NCI-H1436 treated with DMSO at 0.1 percent for 48 hours (cell line): Measurements from ENCODE around the gene SGCE.

Experiments used
- DNase-seq: peaks from one replicate; lab custom pipeline; 2025; lab: John Stamatoyannopoulos, UW

The SGCE gene

GRCh38 chr7:94658826-94659225 is 2.9 kb upstream of the SGCE start:
- DNase-seq: no peak

DNA sequence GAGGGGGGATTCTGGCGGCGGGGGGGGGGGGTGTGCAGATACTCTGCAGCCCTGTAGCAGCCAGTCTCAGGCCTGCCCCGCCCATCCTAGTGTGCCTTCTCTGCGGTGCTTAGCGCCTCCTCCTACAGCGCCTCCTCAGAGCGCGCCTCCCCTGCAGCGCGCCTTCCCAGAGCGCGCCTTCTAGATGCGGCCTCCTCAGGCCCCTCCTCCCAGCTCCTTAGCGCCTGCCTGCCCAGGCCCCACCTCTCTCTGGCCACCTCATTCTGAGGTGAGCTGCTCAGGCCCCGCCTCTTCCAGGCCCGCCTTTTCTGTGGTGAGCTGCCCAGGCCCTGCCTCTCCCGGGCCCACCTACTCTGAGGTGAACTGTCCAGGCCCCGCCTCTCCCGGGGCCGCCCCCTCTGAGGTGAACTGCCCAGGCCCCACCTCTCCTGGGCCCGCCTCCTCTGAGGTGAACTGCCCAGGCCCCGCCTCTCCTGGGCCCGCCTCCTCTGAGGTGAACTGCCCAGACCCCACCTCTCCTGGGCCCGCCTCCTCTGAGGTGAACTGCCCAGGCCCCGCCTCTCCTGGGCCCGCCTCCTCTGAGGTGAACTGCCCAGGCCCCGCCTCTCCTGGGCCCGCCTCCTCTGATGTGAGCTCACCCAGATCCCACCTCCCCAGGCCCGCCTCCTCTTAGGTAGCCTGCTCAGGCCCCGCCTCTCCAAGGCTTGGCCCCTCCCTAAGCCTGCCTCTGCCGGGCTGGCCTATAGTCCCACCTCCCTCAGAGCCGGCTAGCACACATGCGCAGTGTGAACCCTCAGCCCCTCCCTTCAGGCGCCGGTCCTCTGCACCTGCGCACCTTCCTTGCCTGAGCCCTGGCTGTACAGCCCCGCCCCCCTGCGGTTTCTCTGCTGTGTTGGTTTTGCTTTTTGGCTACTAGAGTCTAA is 2.1 kb upstream of the SGCE start:
- peak; percentile 79 for DNase-seq

- no peak for DNase-seq
Measured at GRCh38 chr7:94656925-94657731, 1.2 kb upstream of the SGCE start.

- DNase-seq: no peak
Measured at GRCh38 chr7:94656658-94656924, 658 bp upstream of the SGCE start.

- DNase-seq: no peak
Measured at GRCh38 chr7:94655126-94655847, 646 bp downstream of the SGCE start.

DNA sequence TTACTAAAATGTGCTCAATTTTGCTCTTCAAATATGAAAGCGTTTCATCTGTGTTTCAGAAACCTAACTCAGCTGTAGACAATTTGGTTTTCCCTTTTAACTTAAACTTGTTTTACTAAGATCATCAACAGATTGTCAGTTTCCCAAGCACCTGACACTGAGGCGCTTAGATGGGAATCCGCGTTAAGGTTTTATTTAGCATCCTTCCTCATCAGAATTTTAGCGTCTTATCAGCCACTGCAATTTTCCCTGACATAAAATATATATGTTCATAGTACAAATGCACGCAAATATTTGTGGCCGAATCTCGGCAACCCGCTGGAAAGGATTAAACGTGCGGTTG is 1.2 kb downstream of the SGCE start:
- no peak for DNase-seq

GRCh38 chr7:94650147-94651051 is 5.5 kb downstream of the SGCE start:
- DNase-seq: no peak

DNA sequence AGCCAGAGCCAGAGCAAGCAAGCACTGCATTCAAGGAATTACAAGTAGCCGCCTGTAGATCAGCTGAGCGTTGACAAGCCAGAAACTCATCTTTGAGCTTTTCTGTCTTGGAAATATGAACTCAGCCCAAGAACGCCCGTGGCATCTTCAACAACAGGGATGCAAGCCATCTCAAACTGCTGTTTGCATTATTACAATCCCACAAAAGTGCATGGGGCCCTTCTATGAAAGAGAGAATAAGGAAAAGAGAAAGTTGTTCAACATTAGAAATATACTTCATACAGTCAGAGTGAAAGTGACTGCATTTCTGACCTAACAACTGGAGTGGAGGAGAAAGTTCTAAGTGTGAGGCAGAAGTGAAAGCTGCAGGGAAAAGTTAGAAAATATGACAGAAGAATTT is 6.5 kb downstream of the SGCE start:
- DNase-seq: no peak

GRCh38 chr7:94648731-94649130 is 7.2 kb downstream of the SGCE start:
- DNase-seq: no peak

DNA sequence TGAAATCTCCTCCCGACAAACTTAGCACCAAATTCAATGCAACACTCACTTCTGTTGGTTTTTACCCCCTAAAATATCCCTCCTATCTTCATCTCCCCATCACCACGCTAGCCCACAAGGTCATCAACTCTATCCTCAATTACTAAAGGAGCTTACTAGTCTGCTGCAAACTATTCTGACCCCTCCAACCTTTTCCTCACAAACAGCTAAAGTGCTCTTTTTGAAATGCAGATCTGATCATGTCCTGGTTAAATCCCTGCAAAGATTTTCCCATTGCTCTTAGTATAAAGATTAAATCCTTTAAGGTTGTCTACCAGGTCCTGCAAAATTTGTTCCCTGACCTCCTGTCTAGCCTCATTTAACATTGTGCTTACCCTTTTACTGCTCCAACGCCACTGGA is 8.6 kb downstream of the SGCE start:
- no peak for DNase-seq

DNA sequence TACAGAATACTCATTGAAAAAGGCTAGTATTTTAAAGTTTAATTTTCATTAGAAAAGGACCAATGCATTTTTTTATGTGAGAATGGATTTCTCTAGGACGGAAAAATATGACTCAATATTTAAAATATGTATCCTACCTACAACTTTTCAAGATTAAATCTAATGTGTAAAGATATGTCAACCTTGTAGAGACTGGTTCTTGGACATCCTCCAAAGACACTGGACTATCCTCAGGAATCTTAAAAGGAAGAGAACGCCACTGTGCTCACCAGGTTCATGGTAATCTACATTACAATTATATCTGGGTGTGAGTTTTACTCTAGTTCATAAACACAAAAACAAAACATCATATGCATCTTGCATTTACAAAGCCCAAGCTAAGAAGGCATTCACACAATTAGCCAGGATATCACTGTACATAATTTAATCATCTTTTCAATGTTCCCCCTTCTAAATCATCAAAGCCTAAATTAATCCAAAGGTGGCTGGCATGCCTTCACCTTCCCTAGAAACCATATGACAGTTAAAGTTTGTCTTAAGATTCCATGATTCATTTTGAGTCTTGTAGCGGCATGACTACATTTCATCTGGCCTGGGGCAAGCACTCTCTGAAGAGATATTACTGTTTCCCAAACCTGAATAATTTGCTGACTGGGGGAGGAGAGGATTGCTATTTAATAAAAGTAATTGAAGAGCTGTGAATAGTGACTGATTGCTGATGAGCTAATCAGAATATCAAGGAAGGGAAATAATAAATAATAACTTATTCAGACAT is 12.0 kb downstream of the SGCE start:
- no peak for DNase-seq

DNA sequence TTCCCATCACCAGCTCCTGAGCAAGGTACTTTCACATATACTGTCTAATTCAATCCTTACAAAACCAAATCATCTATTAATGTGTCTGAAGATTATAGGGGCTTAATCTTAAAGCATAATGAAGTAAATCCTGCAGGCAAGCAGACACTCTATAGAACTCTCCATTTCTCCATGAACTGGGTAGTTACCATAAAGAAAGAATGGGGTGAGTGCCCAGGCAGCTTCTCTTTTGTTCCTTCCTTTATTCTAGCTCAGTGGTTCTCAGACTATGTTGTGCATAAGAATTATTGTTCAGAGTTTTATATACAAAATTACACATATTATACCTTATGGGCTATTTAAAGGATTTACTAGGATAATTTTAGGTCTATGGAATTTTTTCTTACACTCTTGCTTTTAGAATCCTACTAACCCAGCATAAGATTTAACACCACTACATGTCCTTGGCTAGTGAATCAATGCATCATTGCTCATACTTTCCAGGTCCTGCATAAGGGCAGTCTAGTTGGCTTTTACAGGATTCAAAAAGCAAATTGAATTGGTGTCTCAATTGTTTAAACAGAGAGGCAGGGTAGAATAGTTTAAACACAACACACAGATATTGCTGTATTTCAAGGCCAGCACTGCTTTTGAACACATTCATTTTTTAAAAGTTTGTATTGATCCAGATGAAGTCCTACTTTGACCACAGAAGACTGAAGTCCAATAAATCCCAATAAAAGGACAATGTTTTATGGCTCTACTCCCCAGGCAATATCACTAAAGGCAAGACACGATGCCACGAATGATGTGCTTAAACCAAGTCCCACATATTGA is 12.9 kb downstream of the SGCE start:
- no peak for DNase-seq

GRCh38 chr7:94639384-94639783 is 16.5 kb downstream of the SGCE start:
- no peak for DNase-seq

DNA sequence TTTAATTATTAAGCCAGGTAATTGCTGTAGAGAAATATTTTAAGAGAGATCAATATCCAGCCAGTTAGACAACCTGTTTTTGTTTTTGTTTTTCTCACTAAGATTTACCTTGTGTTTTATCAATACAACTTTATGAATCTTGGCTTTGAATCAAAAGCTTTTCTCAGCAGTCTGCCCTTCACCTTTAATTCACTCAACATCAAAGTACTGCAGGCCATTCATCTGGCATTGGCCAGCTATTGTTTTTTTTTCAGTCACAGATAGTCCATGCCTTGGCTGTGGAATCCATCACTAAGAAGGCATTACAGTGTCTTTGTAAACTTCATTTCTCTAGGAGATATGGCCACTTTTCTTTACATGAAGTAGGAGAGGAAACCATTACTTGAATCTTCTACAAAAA is 20.2 kb downstream of the SGCE start:
- DNase-seq: no peak

- no peak for DNase-seq
Measured at GRCh38 chr7:94634502-94634901, 21.4 kb downstream of the SGCE start.

DNA sequence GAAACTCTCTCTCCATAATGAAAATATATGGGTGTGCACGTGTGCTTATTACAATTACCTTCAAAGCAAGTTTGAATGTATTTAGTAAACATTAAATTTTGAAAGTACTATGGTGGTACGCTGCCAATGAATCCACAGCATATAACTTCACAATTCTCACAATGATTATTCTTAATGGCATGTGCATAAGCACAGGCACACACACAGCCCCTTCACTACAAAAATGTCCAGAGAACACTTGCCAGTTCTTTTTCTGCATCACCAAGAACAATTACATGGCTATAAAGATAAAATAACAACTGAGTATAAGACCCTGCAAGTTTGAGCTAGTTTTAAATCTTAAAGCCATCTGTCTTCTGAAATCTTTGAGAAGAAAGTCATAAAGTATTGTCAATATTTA is 22.2 kb downstream of the SGCE start:
- no peak for DNase-seq

DNA sequence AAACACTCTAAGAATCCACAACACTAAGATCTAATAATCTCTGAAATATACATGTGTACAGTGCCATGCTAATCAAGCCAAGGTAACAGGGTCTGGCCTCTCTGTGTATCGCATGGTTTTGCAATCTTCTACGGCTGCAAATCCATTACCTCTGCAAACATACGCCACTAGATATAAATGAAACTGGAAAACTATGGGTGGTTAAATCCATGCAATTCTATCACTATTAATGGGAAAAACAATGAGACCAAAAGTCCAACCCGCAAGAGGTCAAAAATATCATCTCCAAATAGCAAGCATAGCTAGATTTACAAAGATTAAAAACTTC is 23.0 kb downstream of the SGCE start:
- DNase-seq: no peak

- DNase-seq: peak; percentile 22
Measured at GRCh38 chr7:94632338-94633013, 23.5 kb downstream of the SGCE start.

DNA sequence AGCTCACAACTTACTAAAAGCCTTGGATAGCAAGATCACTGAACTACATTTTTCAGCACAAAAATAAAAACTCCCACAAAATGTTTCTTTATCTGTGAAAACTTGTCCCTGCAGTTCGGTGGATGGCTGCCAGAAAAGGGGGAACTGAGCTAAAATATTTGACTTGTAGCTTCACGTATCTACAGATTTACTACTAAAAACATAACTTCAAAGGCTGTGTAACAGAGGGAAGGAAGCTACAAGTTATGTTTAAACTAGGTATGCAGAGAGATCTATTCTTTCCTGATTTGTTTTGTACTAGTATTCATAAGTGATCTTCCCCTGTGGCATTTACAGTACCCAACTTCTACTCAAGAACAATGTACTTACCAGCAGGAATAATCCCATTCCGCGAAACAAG is 25.1 kb downstream of the SGCE start:
- no peak for DNase-seq

DNA sequence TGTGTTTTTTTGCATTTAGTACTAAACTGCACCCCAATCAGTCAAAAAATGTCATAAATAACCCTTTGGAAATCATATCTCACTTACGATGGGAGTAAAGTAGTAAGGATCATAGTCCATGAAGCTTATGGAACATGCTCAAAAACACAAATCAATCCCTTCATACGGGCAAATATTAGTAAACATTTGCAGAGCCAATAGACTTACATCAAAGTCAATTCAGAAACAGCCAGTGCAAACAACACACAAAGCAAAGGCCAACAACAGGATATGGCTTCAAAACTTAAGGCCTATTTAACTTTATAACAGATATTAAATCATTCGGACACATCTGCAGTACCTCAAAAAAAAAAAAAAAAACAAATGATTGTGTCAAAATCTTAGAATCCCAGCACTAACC is 32.1 kb downstream of the SGCE start:
- DNase-seq: no peak
